ENCODE measurements around the gene LINGO1. TPM values are rescaled to one million over a fixed set of nuclear protein-coding genes. Genes with fewer than 3 reads are reported as not detected.

The LINGO1 gene
- total and polyA plus RNA-seq, 2 donors (not counting 3 experiments of a cell fraction or from before 2014, with no cell fraction given) = 0.15 to 0.33 TPM

- intact Hi-C loops (cut with micrococcal nuclease) (no loop called here), dilution Hi-C loops (cut with MboI; ENCODE audit: extremely low pct_ligation_motif_present, low sequenced_read_pairs) (no loop called here)
- POLR2A ChIA-PET = no interaction called here
- Histone ChIP-seq H3K9me1 (replicated peaks; ENCODE audit: control insufficient read depth, extremely low read depth, insufficient read depth, low read length) (no peaks in the 10 kb centered on the region), H4K20me1 (replicated peaks; ENCODE audit: control insufficient read depth, extremely low read depth, insufficient read depth, low read length) (no peaks in the 10 kb centered on the region), H3K9ac (replicated peaks; ENCODE audit: extremely low read depth, insufficient read depth, low read length) (no peak overlapping the region), H3K9me3 (replicated peaks; ENCODE audit: control insufficient read depth, insufficient read depth, low read length) (no peaks in the 10 kb centered on the region), H3K27me3 (ENCODE audit: control insufficient read depth in 2 of 2, insufficient read depth in 2 of 2, low read length in 2 of 2) (no peaks in the 10 kb centered on the region), H3K27ac (ENCODE audit: insufficient read depth, low read depth, low read length) (no peak overlapping the region), H3K4me1 (ENCODE audit: control insufficient read depth, extremely low read depth, insufficient read depth, low read length) (no peaks in the 10 kb centered on the region), H3K4me2 (ENCODE audit: insufficient read depth, low read length) (no peak overlapping the region), H3K79me2 (ENCODE audit: control insufficient read depth, insufficient read depth, low read length) (no peaks in the 10 kb centered on the region), H3K36me3 (ENCODE audit: control insufficient read depth in 2 of 2, extremely low read depth in 1 of 2, insufficient read depth in 2 of 2, low read length in 2 of 2) (no peaks in the 10 kb centered on the region), H3K4me3 (replicated peaks in 1 of 3; ENCODE audit: insufficient read depth in 1 of 3, low read depth in 1 of 3, low read length in 3 of 3) (no peak overlapping the region), H2AFZ (ENCODE audit: low read depth, low read length) (no peak overlapping the region)
- FAIRE-seq (no peak), DNase-seq (ENCODE audit: low read depth, low spot score) (no peak)
- no TSS peak for BruUV-seq (replicated peaks)
- TF ChIP-seq POLR2A (IDR thresholded peaks at IDR 0.05; ENCODE audit: low read depth, low read length) (no peak), EZH2 (IDR thresholded peaks at IDR 0.05; ENCODE audit: borderline replicate concordance, low read depth, low read length, severe bottlenecking) (no peak), POLR2AphosphoS5 (IDR thresholded peaks at IDR 0.05; ENCODE audit: insufficient read depth, low read depth, low read length) (no peak), JUN (IDR thresholded peaks at IDR 0.05; ENCODE audit: borderline replicate concordance, insufficient read depth, insufficient read length, low read depth) (no peak), FOS (IDR thresholded peaks at IDR 0.05; ENCODE audit: borderline replicate concordance, insufficient read depth, low read length) (no peak), GATA2 (IDR thresholded peaks at IDR 0.05; ENCODE audit: insufficient read depth, insufficient read length, low read depth, low read length) (no peak), MYC (IDR thresholded peaks at IDR 0.05; ENCODE audit: low read depth, low read length) (no peak), MAX (IDR thresholded peaks at IDR 0.05; ENCODE audit: insufficient read depth, insufficient read length) (no peak)
- TF ChIP-seq, protein P1, sequence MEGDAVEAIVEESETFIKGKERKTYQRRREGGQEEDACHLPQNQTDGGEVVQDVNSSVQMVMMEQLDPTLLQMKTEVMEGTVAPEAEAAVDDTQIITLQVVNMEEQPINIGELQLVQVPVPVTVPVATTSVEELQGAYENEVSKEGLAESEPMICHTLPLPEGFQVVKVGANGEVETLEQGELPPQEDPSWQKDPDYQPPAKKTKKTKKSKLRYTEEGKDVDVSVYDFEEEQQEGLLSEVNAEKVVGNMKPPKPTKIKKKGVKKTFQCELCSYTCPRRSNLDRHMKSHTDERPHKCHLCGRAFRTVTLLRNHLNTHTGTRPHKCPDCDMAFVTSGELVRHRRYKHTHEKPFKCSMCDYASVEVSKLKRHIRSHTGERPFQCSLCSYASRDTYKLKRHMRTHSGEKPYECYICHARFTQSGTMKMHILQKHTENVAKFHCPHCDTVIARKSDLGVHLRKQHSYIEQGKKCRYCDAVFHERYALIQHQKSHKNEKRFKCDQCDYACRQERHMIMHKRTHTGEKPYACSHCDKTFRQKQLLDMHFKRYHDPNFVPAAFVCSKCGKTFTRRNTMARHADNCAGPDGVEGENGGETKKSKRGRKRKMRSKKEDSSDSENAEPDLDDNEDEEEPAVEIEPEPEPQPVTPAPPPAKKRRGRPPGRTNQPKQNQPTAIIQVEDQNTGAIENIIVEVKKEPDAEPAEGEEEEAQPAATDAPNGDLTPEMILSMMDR (IDR thresholded peaks at IDR 0.05; ENCODE audit: extremely low read depth in 1 of 2, insufficient read depth in 1 of 2, low read depth in 1 of 2, low read length in 2 of 2) = no peak
- CTCF ChIA-PET = interaction anchor here (5.6 kb wide), 1 partner anchor 11 kb away, joined by 36 read pairs; the partner anchor contains the start of gene LINGO1
Observed at GRCh38 chr15:77645602-77646001, 12.9 kb upstream of the LINGO1 start.

Data from endothelial cell of umbilical vein (primary cell).